ENCODE results near the gene RABGAP1.

Gene RABGAP1

GRCh38 chr9:123087359-123087888, 146.6 kb downstream of the RABGAP1 start:
- no peak for DNase-seq

DNA sequence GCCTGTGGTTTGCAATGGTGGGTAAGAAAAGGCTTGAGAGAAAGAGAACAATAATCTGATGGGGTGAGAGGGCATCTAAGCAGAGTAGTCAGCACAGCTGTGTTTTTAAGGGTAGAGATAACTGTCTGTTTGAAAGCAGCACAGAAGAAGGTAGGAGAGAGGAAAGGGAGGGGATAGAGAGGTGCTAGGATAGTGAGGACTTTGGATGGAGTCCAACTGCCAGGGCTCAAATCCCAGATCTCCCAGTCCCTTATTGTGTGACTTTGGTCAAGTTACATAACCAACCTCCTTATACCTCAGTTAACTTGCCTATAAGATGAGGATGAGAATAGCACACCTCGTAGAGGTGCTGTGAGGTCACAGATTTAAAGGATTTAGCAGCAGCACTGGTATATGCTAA, 148.2 kb downstream of the RABGAP1 start:
- DNase-seq: no peak

DNA sequence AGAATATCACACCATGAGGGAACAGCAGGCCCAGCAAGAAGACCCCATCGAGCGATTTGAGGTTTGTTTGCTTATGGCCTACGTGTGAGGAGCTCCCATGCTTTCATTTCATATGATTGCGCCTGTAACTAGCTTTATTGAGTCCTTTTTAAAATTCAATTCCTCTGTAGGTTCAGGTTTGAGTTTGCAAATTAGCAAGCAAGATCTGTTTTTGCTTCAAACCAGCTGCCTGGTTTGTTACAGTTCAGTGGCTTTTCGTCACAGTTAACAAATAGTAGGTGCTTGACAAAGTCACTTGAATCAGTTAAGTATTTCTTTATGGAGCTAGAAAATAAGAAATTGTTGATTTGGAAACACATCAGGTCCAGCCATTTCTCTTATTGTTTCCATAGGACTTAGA, 149.0 kb downstream of the RABGAP1 start:
- DNase-seq: no peak

DNA sequence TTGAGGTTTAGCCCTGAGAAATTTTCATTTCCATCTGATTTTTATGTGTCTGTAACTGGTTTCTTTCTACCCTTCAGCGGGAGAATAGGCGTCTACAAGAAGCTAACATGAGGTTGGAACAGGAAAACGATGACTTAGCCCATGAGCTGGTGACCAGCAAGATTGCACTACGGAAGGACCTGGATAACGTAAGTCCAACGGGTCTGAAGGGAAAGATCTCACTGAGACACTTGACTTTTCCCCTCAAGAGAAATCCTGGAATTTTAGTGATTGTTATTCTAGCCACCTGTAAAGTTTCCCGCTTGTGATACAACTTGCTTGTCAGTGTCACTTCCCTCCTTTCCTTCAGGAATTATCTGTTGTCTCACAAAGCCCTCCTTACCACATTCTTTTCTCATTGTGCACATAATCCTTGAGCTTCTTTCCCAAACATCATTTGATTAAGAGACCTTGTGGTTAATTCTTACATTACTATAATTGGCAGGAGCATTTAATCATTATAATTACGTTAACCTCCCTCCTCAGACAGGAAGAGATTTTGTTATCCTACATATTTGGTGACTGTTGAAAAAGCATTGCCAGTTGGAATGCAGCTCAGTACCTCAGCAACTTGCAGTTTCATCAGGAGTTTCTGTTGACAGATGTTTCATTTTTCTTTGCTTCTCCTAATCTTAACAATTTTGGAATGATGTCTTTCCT, 149.5 kb downstream of the RABGAP1 start:
- DNase-seq: no peak

- DNase-seq: no peak
Observed at GRCh38 chr9:123090956-123091355, 150.1 kb downstream of the RABGAP1 start.

- DNase-seq: no peak
Observed at GRCh38 chr9:123091459-123091858, 150.6 kb downstream of the RABGAP1 start.

GRCh38 chr9:123093141-123093540, 152.3 kb downstream of the RABGAP1 start:
- no peak for DNase-seq

- no peak for DNase-seq
Observed at GRCh38 chr9:123096987-123097386, 156.2 kb downstream of the RABGAP1 start.

GRCh38 chr9:123097430-123098095, 156.7 kb downstream of the RABGAP1 start:
- no peak for DNase-seq

- DNase-seq: no peak
Observed at GRCh38 chr9:123098096-123098459, 157.3 kb downstream of the RABGAP1 start.

GRCh38 chr9:123099042-123099441, 158.2 kb downstream of the RABGAP1 start:
- no peak for DNase-seq

DNA sequence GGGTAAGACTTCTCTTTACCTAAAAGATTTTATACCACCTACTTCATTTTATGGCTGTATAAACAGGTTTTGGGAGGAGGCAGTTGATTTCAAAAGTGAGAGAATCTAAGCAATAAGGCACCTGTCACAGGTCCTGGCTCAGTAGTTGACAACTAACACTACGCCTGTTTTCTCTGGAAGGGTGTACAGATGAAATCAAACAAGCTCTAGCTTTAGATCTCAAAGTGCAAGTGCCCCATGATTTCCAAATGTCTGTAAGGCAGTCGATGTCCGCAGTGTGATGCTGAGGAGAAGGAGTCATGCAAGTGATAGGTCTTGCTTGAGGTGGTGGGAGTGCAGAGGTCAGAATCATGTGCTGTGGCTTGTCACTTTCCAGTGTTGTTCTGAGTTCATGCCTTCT, 158.7 kb downstream of the RABGAP1 start:
- no peak for DNase-seq

GRCh38 chr9:123102375-123103113, 161.7 kb downstream of the RABGAP1 start:
- DNase-seq: no peak

DNA sequence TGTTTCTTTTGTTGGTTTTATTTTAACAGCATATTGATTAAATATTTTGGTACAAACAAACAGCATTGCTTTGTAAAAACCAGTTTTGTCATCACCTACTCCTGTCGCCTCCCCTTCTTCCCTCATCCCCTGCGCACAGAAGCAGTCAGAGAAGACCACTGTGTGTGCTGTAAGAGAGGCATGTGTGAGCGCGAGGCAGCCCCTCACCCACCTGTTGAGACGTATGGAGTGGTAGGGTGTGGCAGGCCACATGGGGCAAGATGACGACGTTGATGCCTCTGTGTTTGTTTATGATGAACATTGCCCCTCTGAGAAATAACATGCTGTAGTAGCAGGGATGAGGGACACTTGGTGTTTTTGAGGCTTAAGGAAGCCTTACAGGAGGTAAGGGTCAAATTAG, 164.0 kb downstream of the RABGAP1 start:
- DNase-seq: no peak

DNA sequence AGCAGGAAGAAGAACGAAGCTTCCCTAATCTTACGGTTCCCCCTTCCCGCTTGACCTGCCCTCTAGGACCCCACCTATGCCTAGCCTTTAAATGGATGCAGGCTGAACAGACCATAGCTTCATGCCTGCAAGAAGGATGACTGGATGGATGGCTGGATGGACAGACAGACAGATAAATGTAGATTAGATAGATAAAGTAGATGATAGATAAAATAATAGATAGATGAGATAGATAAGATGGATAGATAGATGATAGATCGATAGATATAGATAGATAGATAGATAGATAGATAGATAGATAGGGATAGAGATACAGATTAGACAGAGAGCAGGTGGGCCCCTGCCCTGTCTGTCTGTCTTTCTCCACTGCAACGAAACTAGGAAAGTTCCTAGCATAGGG, 164.7 kb downstream of the RABGAP1 start:
- no peak for DNase-seq

- no peak for DNase-seq
Observed at GRCh38 chr9:123107639-123108285, 166.9 kb downstream of the RABGAP1 start.

DNA sequence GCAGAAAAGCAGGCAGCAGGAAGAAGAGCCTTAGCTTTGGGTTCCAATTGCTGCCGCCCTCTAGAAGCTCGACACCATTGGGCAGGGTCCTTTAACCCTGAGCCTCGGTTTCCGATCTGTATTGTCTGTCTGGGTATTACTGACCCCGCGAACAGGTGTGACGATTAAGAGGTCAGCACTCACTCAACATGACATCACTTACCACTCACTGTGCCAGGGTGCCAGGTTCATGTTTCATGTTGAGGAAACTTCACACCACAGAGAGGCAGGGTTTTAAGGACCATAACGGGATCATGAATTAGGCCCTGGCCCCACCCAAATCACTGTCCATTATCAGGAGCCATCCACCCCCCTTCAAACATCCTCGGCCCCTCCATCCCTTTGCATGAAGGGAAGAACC, 168.2 kb downstream of the RABGAP1 start:
- DNase-seq: no peak

GRCh38 chr9:123109540-123110279, 168.9 kb downstream of the RABGAP1 start:
- no peak for DNase-seq

DNA sequence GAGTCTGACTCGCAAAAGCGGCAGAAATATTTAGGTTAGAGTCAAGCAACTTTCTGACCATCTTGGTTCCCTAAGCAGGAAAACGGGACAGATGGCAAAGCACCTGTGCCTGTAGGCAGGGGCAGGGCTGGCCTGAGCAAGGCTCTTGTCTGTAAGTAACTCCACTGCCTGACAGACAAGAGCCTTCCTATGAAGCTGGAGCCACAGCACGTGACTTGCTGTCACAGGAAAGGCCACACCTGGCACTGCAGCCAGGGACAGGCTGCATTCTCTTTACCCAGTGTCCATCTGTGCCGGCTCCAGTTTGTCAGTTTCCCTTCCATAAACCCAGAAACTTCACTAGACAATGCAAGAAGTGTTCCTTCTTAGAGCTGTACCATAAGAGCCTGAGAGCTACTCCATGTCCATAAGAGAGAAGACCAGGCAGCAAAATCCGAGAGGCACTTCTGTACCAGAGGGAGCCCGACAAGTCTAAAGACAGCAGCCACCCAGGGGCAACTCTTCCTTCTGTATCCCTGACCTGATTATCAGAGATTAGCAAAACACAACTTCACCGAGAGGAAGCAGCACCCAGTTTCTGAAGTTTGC, 170.7 kb downstream of the RABGAP1 start:
- DNase-seq: no peak

- DNase-seq: no peak
Observed at GRCh38 chr9:123112015-123112975, 171.5 kb downstream of the RABGAP1 start.

DNA sequence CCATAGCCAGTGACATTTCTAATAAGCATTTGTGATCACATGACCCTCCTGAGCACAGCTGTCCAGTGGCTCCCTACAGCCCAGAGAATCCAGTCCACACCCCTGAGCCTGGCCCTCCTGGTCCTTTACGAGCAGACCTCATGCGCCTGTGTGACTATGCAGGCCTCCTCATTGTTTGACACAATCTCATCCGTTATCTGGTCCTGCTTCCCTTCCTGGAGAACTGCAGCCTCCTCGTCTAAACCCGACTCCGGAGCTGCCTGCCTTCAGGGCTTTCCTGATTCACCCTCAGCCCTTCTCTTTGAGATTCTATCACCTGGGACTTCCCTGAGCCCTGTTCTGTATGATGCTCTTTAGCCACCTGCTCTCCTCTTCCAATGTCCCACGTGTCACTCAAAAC, 172.4 kb downstream of the RABGAP1 start:
- no peak for DNase-seq

Measured in stimulated activated naive CD4-positive, alpha-beta T cell treated with Interleukin-2 at 50 U/mL for 16 hours (primary cell).